HG03439 (cell line): ENCODE measurements around the gene TMEM123.

ENCODE experiments used
- ATAC-seq: cut with Tn5 transposase; IDR thresholded peaks from one replicate; pipeline ENCODE4 v1.9.1; 2021; ENCODE audit warnings: mild to moderate bottlenecking, moderate library complexity; ENCODE audit not compliant: unreplicated experiment

Gene TMEM123

DNA sequence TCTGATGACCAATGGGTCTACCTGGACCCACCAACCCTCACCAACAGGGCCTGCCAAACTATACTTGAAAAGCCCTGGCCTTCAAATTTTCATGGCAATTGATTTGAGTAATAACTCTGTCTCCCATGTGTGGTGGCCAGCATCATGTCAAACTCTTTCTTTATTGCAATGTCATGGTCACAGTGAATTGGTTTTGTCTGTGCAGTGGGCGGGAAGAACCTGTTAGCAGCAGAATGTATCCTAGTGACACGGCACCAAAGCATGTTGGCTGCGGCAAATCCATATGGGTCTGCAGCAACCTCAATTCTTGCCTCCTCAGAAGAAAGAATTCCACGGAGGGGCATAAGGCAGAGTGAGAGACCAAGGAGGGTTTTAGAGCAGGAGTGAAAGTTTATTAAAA lies 19.6 kb upstream of the TMEM123 start:
- no peak for ATAC-seq

DNA sequence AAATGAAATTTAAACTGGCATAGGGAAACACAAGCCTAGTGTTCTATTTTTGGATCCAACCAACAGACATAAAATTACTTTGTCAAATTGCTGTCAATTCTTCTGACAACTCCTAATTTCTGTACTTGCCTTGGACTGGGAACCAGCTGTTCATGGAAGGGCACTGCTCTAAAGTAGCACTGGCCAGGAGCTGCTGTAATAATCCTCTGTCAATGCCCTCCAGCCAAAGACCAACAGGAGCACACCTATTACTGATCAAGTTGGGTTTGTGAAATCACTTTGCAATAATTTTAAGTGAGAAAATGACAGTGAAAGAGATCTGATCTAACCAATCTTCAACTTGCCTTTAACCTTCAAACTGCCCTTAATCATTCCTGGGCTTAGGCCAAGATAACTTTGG lies 18.9 kb upstream of the TMEM123 start:
- ATAC-seq, result no peak

DNA sequence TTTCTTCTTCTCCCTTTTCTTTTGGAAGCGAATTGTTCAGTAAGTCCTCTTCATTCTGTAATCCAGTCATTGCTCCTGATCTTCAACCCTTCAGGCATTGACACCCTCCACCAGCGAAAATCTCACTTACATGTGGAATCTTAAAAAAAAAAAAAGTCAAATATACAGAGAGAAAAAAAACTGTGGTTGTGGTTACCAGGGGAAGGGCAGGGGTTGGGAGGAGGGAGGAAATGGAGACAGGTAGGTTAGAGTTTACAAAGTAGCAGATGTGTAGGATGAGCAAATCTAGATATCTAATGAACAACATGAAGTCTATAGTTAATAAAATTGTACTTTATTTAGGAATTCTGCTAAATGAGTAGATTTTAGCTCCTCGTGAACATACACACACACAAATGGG lies 17.7 kb upstream of the TMEM123 start:
- ATAC-seq, result no peak

DNA sequence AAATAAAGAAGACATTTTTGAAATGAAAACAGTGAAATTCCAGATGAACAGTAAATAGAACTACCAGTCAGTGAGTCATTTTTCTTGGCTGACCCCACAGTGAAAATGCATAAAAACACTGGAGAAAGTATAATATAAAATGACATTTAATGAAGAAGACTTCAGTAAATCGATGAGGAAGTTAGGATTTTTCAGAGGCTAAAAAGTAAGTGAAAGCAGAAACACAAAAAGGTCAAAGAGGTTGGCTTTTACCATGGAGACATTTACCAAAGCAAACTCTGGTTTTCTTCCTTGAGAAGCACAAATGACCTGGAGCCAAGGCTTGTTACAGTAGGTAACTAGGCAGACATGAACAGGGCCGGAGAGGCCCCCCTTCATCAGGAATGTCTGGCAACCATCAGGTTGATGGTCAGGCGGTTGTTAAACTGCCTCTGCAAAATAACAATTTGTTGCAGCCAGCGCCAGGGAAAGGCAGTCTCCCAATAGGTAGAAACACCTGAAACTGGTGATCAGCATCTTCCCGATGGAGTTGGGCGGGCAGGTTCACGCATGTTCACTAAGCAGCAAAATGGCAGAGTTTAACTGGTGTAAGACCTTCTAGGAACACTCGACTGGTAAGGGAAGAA lies 16.7 kb upstream of the TMEM123 start:
- ATAC-seq, result no peak

DNA sequence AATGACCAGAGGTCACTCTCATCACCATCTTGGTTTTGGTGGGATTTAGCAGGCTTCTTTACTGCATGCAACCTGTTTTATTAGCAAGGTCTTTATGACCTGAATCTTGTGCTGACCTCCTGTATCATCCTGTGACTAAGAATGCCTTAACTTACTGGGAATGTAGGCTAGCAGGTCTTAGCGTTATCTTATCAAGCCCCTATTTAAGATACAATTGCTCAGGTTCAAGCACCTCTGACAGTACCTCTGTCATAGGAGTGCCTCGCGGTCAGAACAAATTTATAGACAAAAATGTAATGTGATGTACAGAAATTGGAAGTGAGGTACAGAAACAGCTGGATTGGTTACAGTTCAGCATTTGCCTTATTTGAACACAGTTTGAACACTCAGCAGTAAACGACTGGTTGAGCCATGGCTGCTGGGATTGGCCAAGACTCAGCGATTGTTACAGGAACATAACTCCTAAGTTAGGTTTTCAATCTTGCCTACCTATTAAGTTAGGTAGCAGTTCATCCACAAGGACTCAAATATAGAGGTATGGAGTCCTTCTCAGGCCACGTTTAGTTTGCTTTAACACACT lies 16.1 kb upstream of the TMEM123 start:
- no peak for ATAC-seq

DNA sequence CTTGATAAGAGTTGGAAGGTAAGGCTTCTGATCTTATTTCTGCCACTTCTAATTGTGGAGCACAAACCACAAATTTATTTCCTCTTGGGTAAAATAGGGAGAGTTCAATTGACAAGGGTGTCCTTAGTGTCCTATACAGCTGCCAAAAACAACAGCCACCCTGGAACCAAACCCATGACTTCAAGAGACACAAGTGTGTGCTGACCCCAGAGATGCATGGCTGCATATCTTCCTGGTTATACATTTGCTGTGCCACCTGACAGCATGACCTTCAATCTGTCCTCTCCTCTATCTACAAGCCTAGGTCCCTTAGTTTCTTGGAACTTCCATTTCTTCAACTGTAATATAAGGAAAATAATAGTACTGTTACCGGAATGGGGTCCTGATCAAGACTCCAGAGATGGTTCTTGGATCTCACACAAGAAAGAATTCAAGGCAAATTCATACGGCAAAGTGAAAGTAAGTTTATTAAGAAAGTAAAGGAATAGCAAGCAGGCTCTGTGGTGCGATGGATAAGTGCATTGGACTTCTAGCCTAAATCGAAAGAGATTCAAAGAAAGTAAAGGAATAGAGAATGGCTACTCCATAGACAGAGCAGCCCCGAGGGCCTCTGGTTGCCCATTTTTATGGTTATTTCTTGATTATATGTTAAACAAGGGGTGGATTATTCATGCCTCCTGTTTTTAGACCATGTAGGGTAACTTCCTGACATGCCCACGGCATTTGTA lies 15.5 kb upstream of the TMEM123 start:
- ATAC-seq, result no peak

DNA sequence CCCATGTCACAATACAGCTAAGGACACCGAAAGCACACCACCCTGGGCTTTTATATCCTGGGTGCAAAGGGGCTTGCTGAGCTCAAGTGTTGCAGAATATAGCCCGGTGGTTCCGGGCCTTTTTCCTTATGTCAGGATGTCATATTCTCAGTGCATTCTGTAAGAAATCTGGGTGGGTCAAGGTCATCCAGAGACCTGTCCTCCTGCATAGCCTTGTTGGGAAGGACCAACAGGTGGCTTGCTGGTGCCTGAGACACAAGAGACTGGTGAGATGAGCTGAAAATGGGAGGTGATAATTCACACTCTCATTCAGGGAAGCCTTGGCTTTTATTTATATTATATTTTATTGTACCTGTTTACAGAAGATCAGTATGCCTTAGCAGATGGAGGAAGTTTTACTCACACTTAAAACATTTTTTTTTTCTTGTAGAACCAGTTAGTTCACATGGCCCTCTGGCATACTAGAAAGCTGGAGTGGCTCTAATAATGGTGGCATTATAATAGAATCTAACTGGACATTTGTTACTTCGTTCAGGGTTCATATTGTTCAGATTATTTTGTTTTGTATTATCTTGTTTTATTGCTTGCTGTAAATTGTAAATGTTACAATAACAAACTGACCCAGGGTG lies 14.6 kb upstream of the TMEM123 start:
- ATAC-seq, result no peak

DNA sequence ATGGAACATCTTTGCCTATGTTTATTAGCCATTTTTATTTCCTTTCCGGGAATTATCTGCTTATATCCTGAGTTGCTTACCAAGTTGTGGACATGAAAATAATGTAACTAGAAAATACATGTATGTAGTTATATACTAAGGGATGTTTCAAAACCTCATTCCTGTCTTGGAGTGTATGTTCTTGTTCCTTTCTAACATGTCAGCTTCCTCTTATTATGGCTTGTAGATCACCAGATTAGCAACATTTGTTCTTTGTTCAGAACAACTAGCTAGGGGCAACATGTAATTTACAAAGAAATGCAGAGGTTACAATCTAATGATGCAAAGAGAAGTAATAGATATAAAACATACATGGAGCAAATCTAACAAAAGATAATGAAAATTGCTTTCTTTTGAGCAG lies 13.1 kb upstream of the TMEM123 start:
- ATAC-seq, result no peak

DNA sequence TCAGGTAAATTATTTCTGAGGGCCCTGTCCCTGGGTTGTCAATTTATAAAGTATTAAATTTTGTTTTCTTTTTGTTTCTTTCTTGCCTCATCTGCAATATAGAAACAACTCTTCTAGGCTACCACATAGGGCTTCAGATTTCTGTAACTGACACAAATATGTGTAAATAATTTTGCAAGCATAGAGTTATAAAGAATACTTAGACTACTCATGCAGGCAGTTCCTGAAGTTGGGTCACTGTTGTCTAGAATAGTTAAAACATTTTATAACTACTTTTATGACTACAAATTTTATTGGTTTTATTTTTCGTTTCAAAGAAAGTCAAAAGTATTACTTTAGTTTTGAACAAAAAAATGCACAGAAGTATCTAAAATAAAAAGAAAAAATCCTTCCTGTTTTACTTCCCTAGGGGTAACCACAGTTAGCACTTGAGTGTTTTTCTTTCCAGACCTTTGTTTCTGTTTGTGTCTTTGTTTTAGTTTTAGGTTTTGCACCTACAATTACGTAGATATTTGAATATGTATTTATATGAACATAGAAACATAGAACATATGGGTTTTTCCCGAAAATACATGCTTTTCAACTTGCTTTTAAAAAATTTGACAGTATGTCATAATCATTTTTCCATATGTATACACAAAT lies 12.4 kb upstream of the TMEM123 start:
- no peak for ATAC-seq

DNA sequence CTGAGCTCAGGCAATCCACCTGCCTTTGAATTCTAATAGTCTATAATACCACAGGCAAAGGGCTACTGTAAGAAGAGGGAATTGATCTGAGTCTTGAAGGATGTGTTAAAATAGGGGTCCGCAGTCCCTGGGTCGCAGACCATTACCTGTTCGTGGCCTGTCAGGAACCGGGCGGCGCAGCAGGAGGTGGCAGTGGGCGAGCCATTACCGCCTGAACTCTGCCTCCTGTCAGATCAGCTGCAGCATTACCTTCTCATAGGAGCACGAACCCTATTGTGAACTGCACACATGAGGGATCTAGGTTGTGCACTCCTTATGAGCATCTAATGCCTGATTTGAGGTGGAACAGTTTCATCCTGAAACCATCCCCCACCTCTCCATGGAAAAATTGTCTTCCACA lies 11.5 kb upstream of the TMEM123 start:
- no peak for ATAC-seq

DNA sequence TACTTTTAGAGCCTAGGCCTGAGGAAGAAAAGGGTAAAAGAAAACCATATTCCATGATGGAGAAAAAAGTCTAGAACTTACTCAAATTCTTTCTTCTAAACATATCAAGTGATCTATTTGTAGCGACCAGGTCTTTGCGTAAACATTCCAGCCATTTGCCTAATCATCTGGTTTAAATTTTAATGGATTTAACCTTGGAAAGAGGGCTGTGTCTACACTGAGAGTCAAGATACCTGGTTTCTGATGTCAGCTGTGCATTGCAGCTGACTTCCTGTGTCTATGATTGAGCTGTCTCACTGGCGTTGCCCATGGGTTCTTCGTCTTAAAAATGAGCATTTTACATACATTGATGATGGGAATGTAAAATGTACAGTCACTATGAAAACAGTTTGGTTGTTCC lies 10.0 kb upstream of the TMEM123 start:
- no peak for ATAC-seq

DNA sequence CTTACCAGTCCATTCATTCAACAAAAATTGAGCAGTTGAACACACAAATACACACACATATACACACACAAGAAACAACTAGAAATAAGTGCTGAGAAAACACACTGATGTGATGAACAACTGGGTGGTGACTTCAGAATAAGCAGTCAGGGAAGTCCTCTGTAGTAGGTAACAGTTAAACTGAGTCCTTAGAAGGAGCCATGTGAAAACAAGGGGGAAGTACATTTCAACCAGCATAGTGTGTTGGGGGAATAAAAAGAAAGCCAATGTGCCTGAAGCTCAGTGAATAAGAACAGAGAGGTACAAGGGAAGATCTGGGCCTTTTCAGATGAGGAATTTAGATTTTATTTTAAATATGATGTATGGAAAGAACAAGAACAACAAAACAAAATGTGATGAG lies 6.8 kb upstream of the TMEM123 start:
- ATAC-seq, result no peak

DNA sequence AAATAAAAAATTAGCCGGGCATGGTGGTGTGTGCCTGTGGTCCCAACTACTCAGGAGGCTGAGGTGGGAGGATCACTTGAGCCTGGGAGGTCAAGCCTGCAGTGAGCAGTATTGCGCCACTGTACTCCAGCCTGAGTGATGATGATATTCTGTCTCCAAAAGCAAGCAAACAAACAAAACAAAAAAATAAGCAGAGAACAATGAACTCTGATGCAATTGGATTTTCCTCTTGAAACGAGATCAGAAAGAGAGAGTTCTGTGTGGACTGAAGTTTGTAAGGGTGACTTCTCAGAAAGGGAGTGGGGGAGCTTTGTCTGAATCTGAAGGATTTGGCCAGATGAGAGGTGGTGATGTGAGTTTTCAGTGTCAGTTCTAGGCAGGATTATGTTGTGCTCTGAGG lies 6.0 kb upstream of the TMEM123 start:
- ATAC-seq, result no peak

DNA sequence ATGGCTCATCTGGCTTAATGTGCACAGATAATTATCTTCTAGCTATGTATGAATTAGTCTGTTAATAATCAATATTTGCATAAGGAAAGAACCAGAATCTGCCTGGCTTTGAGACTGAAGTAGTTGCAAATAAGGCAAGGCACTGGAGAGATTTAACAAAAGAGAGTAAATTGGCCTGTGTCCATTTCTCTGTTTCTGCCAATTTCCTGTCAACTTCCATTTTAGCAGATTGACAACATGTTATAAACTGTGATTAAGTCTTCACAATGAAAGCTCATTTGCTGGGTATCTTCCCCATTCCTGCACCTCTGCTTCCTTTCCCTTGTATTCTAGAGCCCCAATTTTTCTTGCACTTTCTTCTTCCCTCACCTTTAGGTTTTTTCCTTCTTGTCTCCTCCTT lies 5.3 kb upstream of the TMEM123 start:
- no peak for ATAC-seq

DNA sequence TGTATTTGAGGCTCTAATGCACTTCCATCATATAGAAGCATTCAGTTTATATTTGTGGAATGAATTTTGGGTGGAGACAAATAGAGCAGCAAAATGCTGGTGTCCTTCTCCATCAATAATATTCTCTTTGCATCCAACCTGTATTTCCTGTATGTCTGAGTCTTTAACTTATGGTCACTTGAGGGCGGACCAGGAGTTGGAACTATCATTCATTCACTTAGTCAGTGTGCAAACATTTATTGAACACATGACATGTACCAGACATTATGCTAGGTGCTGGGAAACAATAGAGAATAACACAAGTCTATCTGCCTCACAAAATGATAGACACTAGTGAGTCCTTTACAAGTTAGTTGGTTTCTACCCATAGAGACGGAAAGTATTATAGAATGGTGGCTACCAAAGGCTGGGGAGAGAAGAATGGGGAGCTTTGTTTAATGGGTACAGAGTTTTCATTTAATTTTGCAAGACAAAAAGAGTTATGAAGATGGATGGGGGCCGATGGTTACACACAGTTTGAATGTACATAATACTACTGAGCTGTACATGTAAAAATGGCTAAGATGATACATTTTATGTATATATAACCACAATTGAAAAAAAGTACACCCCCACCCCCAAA lies 4.6 kb upstream of the TMEM123 start:
- no peak for ATAC-seq

DNA sequence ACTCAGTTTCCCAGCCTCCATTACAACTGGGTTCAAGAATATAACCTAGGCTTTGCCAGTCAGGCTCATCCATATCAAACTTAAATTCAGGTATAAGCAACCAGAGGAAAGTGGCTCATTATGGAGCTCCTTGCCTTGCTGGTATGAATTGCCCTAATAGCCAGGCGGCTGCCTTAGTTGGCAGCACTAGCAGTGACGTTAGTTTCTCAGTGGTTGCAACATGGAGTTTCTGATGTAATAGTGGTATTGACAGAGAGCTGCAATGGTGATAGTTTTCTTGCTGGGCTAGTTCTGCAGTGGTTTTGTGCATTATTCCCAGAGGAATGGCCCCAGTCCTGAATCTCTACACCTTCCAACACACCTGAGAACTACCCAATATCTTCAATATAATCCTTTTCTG lies 3.8 kb upstream of the TMEM123 start:
- ATAC-seq, result no peak

DNA sequence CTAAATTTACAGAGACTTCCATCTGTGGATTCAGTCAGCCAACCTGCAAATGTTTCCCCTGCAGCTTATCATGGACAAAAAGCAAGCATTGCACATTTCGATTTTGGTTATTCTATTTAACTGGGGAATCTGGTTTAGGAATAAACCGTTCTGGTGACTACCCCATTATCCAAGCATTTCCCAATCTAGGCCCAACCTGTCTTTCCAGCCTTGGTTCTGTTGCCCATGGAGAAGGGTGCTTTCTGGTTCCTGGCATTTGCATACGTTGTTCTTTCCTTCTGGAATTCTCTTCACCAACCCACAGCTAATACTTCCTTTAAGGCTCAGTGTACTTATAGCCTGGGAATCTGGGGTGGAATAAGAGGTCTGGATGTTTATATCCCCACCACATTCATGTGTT lies 1.4 kb upstream of the TMEM123 start:
- ATAC-seq, result no peak

DNA sequence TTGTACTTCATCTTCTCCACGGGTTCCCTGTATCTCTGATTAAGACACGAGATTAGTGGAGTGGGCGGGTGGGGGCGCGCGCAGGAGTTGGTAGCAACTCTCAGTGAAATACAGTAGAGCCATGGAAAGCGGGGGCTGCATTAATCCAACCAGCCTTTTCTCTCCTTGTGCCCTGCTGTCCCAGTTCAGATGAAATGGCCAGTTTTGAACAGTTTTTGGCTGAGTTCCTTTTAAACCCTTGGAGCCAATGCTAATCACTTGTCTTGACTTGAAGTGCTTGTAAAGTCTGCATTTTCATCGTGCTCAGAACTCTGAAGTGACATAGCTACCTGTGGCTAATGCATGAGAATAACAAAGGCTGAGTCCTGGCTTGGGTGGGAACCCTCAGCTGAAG lies 734 bp upstream of the TMEM123 start:
- no peak for ATAC-seq

DNA sequence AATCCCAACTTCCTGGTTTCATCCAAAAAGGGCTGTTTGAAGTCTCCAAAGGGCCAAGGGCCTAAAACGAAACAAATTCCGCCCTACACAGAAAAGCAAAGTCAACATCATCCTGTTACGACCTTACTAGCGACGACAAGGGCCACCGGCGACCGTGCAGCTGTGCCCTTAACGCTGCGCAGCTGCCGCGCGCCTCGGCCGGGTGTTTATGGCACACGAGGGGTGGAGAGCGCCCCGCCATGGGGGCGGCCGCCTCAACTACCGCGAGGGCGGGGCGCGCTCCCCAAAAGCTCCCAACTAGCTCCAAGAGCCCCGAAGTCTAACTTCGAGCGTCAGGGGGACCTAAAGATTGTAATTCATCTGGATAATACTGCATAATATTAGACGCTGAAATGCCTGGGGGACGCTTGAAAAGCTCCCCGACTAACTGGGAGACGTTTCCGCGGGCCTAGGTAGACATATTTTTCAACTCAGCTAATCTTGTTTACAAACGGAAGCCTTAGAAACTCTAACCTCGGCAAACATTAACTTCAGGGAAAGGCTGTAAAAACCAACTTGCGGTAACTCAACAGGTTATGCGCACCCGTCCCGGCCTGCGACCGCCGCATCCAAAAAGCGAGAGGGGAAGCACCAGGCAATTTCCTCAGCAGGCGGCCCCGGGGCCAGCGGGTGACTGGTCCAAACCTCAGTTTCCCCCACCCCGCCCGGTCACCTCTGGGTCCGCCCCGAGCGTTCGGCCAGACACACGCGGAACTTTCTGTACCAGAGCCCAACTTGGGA lies 694 bp downstream of the TMEM123 start:
- ATAC-seq, result peak; percentile 61

DNA sequence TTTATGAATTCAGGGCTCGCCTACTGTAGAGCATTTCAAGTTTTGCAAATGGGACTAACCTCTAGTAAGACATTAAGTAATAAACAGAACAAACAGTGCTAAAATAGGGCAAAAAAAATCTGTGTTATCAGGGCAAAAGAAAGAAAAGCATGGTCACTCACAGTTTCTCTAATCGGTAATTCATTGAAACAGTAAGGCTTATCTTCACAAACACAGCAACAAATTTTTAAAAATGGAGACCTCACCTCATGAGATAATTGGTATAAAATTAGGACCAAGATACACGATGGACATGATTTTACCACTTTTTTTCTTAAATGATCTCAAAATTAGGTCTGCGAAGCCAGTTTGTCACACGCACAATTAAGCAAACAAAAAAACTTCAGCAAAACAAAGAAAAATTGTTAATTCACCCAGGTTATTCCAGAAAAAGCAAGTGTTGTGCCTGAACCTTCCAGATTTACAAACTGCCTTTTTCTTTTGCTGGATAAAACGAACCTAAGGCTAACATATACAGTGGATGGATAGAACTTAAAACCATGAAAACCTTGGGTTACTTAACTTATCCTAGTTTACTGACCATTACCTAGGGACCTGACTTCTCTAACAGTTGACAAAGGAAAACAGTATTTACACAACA lies 1.4 kb downstream of the TMEM123 start:
- no peak for ATAC-seq
